CD14-positive monocyte (primary cell): ENCODE data around the gene CRP. TPM values are rescaled to one million over a fixed set of nuclear protein-coding genes. Genes with fewer than 3 reads are reported as not detected.

Source experiments
- DNase-seq, 3 donors: peaks; one replicate each; pipeline ENCODE4 v3.0.0-alpha.2; 2011 to 2022
- H2AFZ ChIP-seq: 2 replicates; pipeline ENCODE4 v1.6.0; 2012; ENCODE audit warnings: mild to moderate bottlenecking, low read depth, low read length, inconsistent platforms; ENCODE audit not compliant: insufficient read depth, poor library complexity, severe bottlenecking
- H3K27ac ChIP-seq, 2 donors: 1 replicate in 1 of 2; 2 replicates in 1 of 2; pipeline ENCODE4 v1.5.1; 2012 to 2013; ENCODE audit warnings: low read length in 2 of 2, control low read depth in 1 of 2, inconsistent platforms in 1 of 2, low read depth in 1 of 2, mild to moderate bottlenecking in 1 of 2
- H3K27me3 ChIP-seq, 2 donors: one replicate each; pipeline versions ENCODE4 v1.6.0 to v1.6.1; 2011 to 2013; ENCODE audit warnings: low read length in 2 of 2; ENCODE audit not compliant: control insufficient read depth in 2 of 2, insufficient read depth in 2 of 2
- H3K36me3 ChIP-seq, 2 donors: replicated peaks in 1 of 2; 1 replicate in 1 of 2; 2 replicates in 1 of 2; pipeline versions ENCODE4 v1.5.1 to v1.6.1; 2012 to 2013; ENCODE audit warnings: low read length in 2 of 2, control low read depth in 1 of 2, inconsistent platforms in 1 of 2, mild to moderate bottlenecking in 1 of 2; ENCODE audit not compliant: insufficient read depth in 2 of 2, control insufficient read depth in 1 of 2
- H3K4me1 ChIP-seq, 2 donors: 1 replicate in 1 of 2; 2 replicates in 1 of 2; pipeline versions ENCODE4 v1.5.1 to v1.6.1; 2012 to 2013; ENCODE audit warnings: low read length in 2 of 2, control low read depth in 1 of 2, inconsistent platforms in 1 of 2, mild to moderate bottlenecking in 1 of 2, moderate library complexity in 1 of 2; ENCODE audit not compliant: insufficient read depth in 2 of 2, control insufficient read depth in 1 of 2
- H3K4me2 ChIP-seq: replicated peaks from 2 replicates; pipeline ENCODE3; 2012; ENCODE audit warnings: low read length, moderate library complexity, mild to moderate bottlenecking; ENCODE audit not compliant: poor library complexity, severe bottlenecking; ENCODE audit errors: extremely low read depth
- H3K4me3 ChIP-seq, 3 experiments: fragments of 200-600 bp in 1 of 3; sonication (generic) in 1 of 3; replicated peaks in 1 of 3; 1 replicate in 2 of 3; 2 replicates in 1 of 3; pipeline ENCODE4 v1.5.1; 2011 to 2013; ENCODE audit warnings: low read length in 3 of 3, mild to moderate bottlenecking in 3 of 3, control low read depth in 2 of 3, low read depth in 2 of 3, inconsistent platforms in 1 of 3, moderate library complexity in 1 of 3
- H3K79me2 ChIP-seq: 2 replicates; pipeline ENCODE4 v1.6.0; 2012; ENCODE audit warnings: mild to moderate bottlenecking, control low read depth, inconsistent platforms, low read length, moderate library complexity; ENCODE audit not compliant: insufficient read depth
- H3K9ac ChIP-seq: 2 replicates; pipeline ENCODE4 v1.6.0; 2017; ENCODE audit warnings: low read length, mild to moderate bottlenecking; ENCODE audit not compliant: insufficient read depth, poor library complexity, severe bottlenecking
- H3K9me3 ChIP-seq, 2 donors: replicated peaks in 1 of 2; 1 replicate in 1 of 2; 2 replicates in 1 of 2; pipeline versions ENCODE4 v1.5.1 to v1.6.1; 2012 to 2013; ENCODE audit warnings: low read length in 2 of 2, control low read depth in 1 of 2; ENCODE audit not compliant: control insufficient read depth in 1 of 2, insufficient read depth in 1 of 2
- H4K20me1 ChIP-seq: 2 replicates; pipeline ENCODE4 v1.6.0; 2012; ENCODE audit warnings: mild to moderate bottlenecking, low read length, control low read depth, moderate library complexity; ENCODE audit not compliant: insufficient read depth
- H3K27ac Mint-ChIP-seq, 7 donors: one replicate each; pipeline ENCODE4 v1.8.0; 2020; ENCODE audit warnings: mild to moderate bottlenecking in 7 of 7, mixed read lengths in 7 of 7, moderate library complexity in 6 of 7, inconsistent platforms in 2 of 7
- H3K27me3 Mint-ChIP-seq, 3 donors: one replicate each; pipeline ENCODE4 v1.8.0; 2021 to 2022; ENCODE audit warnings: low read depth in 3 of 3, mild to moderate bottlenecking in 3 of 3, mixed read lengths in 3 of 3, moderate library complexity in 3 of 3, inconsistent platforms in 1 of 3
- H3K36me3 Mint-ChIP-seq, 2 donors: one replicate each; pipeline ENCODE4 v1.8.0; 2020; ENCODE audit warnings: mixed read lengths in 2 of 2, inconsistent platforms in 1 of 2, mild to moderate bottlenecking in 1 of 2
- H3K4me1 Mint-ChIP-seq: one replicate; pipeline ENCODE4 v1.8.0; 2020; ENCODE audit warnings: mild to moderate bottlenecking, mixed read lengths
- H3K4me3 Mint-ChIP-seq, 2 donors: one replicate each; pipeline ENCODE4 v1.8.0; 2020; ENCODE audit warnings: mild to moderate bottlenecking in 2 of 2, mixed read lengths in 2 of 2, moderate library complexity in 1 of 2
- H3K9me3 Mint-ChIP-seq, 7 donors: one replicate each; pipeline ENCODE4 v1.8.0; 2020 to 2022; ENCODE audit warnings: mixed read lengths in 7 of 7, mild to moderate bottlenecking in 6 of 7, moderate library complexity in 6 of 7, inconsistent platforms in 2 of 7
- CTCF ChIP-seq: fragments of 200-600 bp; IDR thresholded peaks from one replicate; pipeline ENCODE4 v1.8.0; 2022; ENCODE audit warnings: antibody characterized with exemption, mild to moderate bottlenecking
- WGBS: methylation state at CpG from one replicate; pipeline ENCODE4 v1.1.5; 2013; ENCODE audit warnings: missing lambda C conversion rate; ENCODE audit not compliant: insufficient coverage; 5-methylcytosine and 5-hydroxymethylcytosine counted together
- intact Hi-C, 2 donors: fragments of 100-400 bp; cut with micrococcal nuclease; formaldehyde crosslinking; loops; one replicate each; pipeline versions ENCODE4 v1.15.0 to v1.15.1; 2023
- polyA plus RNA-seq, 3 donors: library from polyadenylated mRNA; depleted of rRNA in 1 of 3; unstranded in 2 of 3; stranded (reverse) in 1 of 3; fragments of 300-500 nt in 2 of 3; fragments of >200 nt in 1 of 3; fragmentation: Illumina TruSeq in 2 of 3; gene quantifications; 1 replicate in 2 of 3; 2 replicates in 1 of 3; pipeline ENCODE4 v1.2.3, GENCODE V29; 2012 to 2021

Gene CRP
- polyA plus RNA-seq, 3 donors: not detected

- no peak for DNase-seq
- H3K36me3 Mint-ChIP-seq: no peaks in the 10 kb centered on the region
- peaks cover 6% of the 10 kb centered on the region for H3K4me1 Mint-ChIP-seq
- H3K27me3 ChIP-seq: no peaks in the 10 kb centered on the region
- intact Hi-C loops: no loop called here
- H3K79me2 ChIP-seq: no peaks in the 10 kb centered on the region
- no peak overlapping the region for H3K4me3 ChIP-seq
- peaks cover 0 to 3% of the 10 kb centered on the region in 2 donors for H3K4me1 ChIP-seq
- H3K9ac ChIP-seq: no peak overlapping the region
- WGBS: 80% methylated on average over 1 of the region's 1 CpG
- no peak overlapping the region for H3K4me3 Mint-ChIP-seq
- no peaks in the 10 kb centered on the region for H4K20me1 ChIP-seq
- no peak overlapping the region for H3K27ac ChIP-seq
- H3K9me3 ChIP-seq: no peaks in the 10 kb centered on the region
- peaks cover 0 to 6% (median 0%) of the 10 kb centered on the region in 7 donors for H3K9me3 Mint-ChIP-seq
- H3K4me2 ChIP-seq: no peak overlapping the region
- H3K36me3 ChIP-seq: no peaks in the 10 kb centered on the region
- TF ChIP-seq CTCF: no peak
- no peak overlapping the region for H2AFZ ChIP-seq
- no peak overlapping the region for H3K27ac Mint-ChIP-seq
- peaks cover 0 to 4% (median 0%) of the 10 kb centered on the region in 3 donors for H3K27me3 Mint-ChIP-seq
Measured at GRCh38 chr1:159704481-159704880, 9.9 kb downstream of the CRP start.

GRCh38 chr1:159700312-159700711 lies 14.1 kb downstream of the CRP start:
- DNase-seq: no peak
- peaks cover 0 to 6% (median 0%) of the 10 kb centered on the region in 7 donors for H3K9me3 Mint-ChIP-seq
- Histone ChIP-seq H3K4me2 (no peak overlapping the region), H2AFZ (peak overlapping the region; percentile 27), H3K36me3 (no peaks in the 10 kb centered on the region), H3K4me1 (peaks cover 0 to 3% of the 10 kb centered on the region in 2 donors), H3K79me2 (no peaks in the 10 kb centered on the region), H4K20me1 (no peaks in the 10 kb centered on the region), H3K27me3 (no peaks in the 10 kb centered on the region), H3K4me3 (no peak overlapping the region), H3K9me3 (no peaks in the 10 kb centered on the region), H3K27ac (no peak overlapping the region), H3K9ac (no peak overlapping the region)
- no peak overlapping the region for H3K4me3 Mint-ChIP-seq
- WGBS: 17% methylated on average over 1 of the region's 7 CpGs
- H3K4me1 Mint-ChIP-seq: peaks cover 6% of the 10 kb centered on the region
- H3K27me3 Mint-ChIP-seq: peaks cover 0 to 4% (median 2%) of the 10 kb centered on the region in 3 donors
- H3K36me3 Mint-ChIP-seq: no peaks in the 10 kb centered on the region
- H3K27ac Mint-ChIP-seq: peak overlapping the region in 3 of 7 donors; percentile 16 to 69 (median 21)
- intact Hi-C loops: no loop called here
- no peak for TF ChIP-seq CTCF
